HFF-Myc (cell line): ENCODE data around the gene GLCCI1.
A peak's percentile ranks its signal among the peaks of the same experiment; 100 is the strongest.

Experiments used
- DNase-seq: peaks from one replicate; pipeline ENCODE4 v3.0.0-alpha.2; 2011; ENCODE audit warnings: low read depth; ENCODE audit errors: extremely low read depth
- H3K4me3 ChIP-seq: replicated peaks from 2 replicates; pipeline ENCODE4 v1.5.1; 2011; ENCODE audit warnings: low read depth, mild to moderate bottlenecking, control low read depth, low read length
- TF ChIP-seq, protein P1 (sequence below): IDR thresholded peaks from 2 replicates; pipeline ENCODE4 v1.5.1; 2012; ENCODE audit warnings: mild to moderate bottlenecking, low read depth, low read length, control low read depth; ENCODE audit errors: missing control alignments

Gene GLCCI1

GRCh38 chr7:8063706-8064297, 95.2 kb downstream of the GLCCI1 start:
- TF ChIP-seq, protein P1, sequence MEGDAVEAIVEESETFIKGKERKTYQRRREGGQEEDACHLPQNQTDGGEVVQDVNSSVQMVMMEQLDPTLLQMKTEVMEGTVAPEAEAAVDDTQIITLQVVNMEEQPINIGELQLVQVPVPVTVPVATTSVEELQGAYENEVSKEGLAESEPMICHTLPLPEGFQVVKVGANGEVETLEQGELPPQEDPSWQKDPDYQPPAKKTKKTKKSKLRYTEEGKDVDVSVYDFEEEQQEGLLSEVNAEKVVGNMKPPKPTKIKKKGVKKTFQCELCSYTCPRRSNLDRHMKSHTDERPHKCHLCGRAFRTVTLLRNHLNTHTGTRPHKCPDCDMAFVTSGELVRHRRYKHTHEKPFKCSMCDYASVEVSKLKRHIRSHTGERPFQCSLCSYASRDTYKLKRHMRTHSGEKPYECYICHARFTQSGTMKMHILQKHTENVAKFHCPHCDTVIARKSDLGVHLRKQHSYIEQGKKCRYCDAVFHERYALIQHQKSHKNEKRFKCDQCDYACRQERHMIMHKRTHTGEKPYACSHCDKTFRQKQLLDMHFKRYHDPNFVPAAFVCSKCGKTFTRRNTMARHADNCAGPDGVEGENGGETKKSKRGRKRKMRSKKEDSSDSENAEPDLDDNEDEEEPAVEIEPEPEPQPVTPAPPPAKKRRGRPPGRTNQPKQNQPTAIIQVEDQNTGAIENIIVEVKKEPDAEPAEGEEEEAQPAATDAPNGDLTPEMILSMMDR, result no peak
- H3K4me3 ChIP-seq, result no peak overlapping the region
- peak; percentile 10 for DNase-seq

DNA sequence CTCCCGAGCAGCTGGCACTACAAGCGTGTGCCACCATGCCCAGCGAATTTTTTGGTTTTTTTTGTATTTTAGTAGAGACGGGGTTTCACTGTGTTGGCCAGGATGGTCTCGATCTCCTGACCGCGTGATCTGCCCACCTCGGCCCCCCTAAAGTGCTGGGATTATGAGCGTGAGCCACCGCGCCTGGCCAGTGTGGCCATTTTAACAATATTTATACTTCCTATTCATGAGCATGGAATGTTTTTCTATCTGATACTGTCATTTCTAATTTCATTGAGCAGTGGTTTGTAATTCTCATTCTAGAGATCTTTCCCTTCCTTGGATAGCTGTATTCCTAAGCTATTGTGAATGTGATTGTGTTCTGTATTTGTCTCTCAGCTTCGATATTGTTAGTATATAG, 96.2 kb downstream of the GLCCI1 start:
- TF ChIP-seq, protein P1, result no peak
- H3K4me3 ChIP-seq, result no peak overlapping the region
- no peak for DNase-seq

DNA sequence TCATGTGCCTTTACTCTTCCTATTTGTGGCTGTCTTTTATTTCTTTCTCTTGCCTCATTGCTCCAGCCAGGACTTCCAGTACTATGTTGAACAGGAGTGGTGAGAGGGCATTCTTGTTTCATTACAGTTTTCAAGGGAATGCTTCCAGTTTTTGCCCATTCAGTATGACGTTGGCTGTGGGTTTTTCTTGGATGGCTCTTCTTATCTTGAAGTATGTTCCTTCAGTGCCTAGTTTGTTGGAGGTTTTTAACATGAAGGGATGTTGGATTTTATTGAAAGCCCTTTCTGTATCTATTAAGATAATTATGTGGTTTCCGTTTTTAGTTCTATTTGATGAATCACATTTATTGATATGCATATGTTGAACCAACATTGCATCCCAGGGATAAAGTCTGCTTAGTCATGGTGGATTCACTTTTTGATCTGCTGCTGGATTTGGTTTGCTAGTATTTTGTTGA, 96.8 kb downstream of the GLCCI1 start:
- TF ChIP-seq, protein P1, result no peak
- no peak overlapping the region for H3K4me3 ChIP-seq
- DNase-seq, result no peak

DNA sequence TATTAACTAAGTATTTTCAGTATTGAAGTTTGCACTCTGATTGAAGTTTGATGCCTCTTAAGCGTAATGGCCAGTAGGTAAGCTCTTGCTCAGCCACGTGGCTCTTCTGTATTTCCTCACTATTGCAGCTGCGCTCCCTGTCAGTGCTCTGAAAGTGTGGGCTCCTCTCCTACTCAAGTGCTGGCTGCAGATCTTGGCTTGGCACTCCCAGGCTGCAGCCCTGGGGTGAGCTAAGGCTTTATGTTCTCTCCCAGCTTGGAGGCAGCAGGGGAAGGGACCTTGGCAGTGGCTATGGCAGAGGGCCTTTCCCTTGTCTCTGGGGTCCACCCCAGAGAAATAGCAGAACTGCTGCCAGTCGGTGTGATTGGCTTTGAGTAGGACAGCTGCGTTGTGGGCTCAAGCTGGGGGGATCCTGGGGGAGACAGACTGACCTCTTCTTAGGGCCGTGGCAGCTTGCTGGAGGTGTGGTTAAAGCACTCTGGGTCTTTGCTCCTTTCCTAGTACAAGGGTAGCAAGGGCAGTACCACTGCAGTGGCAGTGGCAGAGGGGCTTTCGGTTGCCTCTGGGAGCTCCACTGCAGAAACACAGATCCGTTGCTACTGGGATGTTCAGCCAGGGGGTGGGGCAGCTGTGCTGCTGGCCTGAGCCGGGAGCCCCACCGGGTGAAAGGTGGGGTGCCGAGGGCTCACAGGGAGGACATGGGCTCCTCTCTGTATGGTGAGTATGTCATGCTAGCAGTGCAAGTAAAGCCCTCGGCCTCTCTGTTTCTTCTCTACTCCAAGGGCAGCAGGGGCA, 100.5 kb downstream of the GLCCI1 start:
- TF ChIP-seq, protein P1, result no peak
- no peak for DNase-seq
- H3K4me3 ChIP-seq, result no peak overlapping the region

GRCh38 chr7:8070451-8071180, 102.0 kb downstream of the GLCCI1 start:
- no peak for DNase-seq

DNA sequence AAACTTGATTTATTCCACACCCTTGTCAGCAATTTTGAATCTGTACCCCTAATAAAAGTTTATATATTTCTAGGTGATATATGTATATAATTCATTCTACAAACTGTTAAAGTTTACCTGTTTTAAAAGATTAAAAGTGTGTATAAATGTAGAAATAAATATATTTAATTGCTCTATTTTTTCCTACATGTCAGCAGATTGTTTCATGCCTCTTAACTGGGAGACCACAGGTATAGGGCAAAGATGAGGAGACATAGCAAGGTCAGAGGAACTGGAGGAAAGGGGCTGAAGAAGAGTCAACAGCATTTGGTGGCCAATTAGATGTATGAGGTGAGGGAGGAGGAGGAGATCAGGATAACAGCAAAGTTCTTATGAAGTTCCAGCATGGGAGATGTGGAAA, 109.8 kb downstream of the GLCCI1 start:
- no peak overlapping the region for H3K4me3 ChIP-seq
- no peak for DNase-seq
- TF ChIP-seq, protein P1, result no peak

More at GRCh38 chr7:8070451-8071180, 102.0 kb downstream of the GLCCI1 start:
- TF ChIP-seq, protein P1, result no peak
- H3K4me3 ChIP-seq, result no peak overlapping the region
